ENCODE measurements around the gene TMC8. TPM values are rescaled to one million over a fixed set of nuclear protein-coding genes. Genes with fewer than 3 reads are reported as not detected.

Gene TMC8
- total and polyA plus RNA-seq, 12 donors = 0.44 to 28.8 (median 6.3) TPM

DNA sequence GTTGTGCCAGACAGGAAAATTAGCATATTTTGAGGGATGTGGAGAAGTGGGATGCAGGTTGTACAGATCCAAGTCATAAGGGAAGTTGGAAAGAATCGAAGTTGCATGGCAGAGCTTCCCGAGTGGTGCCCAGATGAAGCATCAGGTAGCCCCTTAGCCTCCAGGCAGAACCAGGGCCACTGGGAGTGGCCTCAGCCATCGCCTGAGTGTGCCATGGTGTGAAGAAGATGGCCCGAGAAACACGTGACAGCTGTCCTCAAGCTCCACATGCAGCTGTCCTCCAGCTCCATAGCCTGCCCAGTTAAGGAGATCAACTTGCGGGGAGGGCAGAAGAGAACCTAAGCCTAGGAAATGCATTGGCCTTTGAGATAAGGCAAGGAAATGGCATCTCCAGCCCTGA is 35.5 kb upstream of the TMC8 start:
- H3K4me3 ChIP-seq = no peak overlapping the region
- peaks cover 0 to 82% of the 10 kb centered on the region in 2 donors for H3K36me3 ChIP-seq (replicated peaks in 1 of 2)
- intact Hi-C loops (cut with DNase I) = no loop called here
- 91 to 98% (median 97%) methylated on average over 5 to 6 of the region's 6 CpGs for WGBS, 4 donors
- no peak overlapping the region for H3K27ac ChIP-seq
- no peak for DNase-seq
- TF ChIP-seq POLR2A (IDR thresholded peaks at IDR 0.05) = no peak
- TF ChIP-seq, protein P1, sequence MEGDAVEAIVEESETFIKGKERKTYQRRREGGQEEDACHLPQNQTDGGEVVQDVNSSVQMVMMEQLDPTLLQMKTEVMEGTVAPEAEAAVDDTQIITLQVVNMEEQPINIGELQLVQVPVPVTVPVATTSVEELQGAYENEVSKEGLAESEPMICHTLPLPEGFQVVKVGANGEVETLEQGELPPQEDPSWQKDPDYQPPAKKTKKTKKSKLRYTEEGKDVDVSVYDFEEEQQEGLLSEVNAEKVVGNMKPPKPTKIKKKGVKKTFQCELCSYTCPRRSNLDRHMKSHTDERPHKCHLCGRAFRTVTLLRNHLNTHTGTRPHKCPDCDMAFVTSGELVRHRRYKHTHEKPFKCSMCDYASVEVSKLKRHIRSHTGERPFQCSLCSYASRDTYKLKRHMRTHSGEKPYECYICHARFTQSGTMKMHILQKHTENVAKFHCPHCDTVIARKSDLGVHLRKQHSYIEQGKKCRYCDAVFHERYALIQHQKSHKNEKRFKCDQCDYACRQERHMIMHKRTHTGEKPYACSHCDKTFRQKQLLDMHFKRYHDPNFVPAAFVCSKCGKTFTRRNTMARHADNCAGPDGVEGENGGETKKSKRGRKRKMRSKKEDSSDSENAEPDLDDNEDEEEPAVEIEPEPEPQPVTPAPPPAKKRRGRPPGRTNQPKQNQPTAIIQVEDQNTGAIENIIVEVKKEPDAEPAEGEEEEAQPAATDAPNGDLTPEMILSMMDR (IDR thresholded peaks at IDR 0.05) = no peak
- H3K4me1 ChIP-seq (replicated peaks in 1 of 2) = no peaks in the 10 kb centered on the region
- H3K27me3 ChIP-seq = no peaks in the 10 kb centered on the region
- no peaks in the 10 kb centered on the region for H3K9me3 ChIP-seq (replicated peaks in 1 of 3)

DNA sequence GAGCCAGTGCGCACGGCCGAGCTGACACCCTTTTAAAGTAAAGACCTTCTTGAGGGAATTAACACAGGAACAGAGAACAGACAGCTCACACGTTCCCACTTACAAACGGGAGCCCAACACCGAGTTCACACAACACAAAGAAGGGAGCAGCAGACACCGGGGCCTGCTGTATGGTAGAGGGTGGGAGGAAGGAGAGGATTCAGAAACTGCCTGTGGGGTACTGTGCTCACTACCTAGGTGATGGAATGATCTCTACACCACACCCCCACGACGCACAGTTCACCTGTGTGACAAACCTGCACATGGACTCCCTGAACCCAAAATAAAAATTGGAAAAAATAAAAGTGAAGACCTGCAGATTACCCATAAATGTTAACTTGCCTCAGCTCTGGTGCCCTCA is 34.5 kb upstream of the TMC8 start:
- H3K27ac ChIP-seq = no peak overlapping the region
- intact Hi-C loops (cut with DNase I) = no loop called here
- TF ChIP-seq, protein P1 (IDR thresholded peaks at IDR 0.05) = no peak
- TF ChIP-seq POLR2A (IDR thresholded peaks at IDR 0.05) = no peak
- no peaks in the 10 kb centered on the region for H3K9me3 ChIP-seq (replicated peaks in 1 of 3)
- no peak for DNase-seq
- H3K4me1 ChIP-seq (replicated peaks in 1 of 2) = no peaks in the 10 kb centered on the region
- no peak overlapping the region for H3K4me3 ChIP-seq
- H3K36me3 ChIP-seq (replicated peaks in 1 of 2) = peaks cover 0 to 81% of the 10 kb centered on the region in 2 donors
- WGBS, 4 donors = 92 to 95% (median 93%) methylated on average over 9 of the region's 9 CpGs
- no peaks in the 10 kb centered on the region for H3K27me3 ChIP-seq

DNA sequence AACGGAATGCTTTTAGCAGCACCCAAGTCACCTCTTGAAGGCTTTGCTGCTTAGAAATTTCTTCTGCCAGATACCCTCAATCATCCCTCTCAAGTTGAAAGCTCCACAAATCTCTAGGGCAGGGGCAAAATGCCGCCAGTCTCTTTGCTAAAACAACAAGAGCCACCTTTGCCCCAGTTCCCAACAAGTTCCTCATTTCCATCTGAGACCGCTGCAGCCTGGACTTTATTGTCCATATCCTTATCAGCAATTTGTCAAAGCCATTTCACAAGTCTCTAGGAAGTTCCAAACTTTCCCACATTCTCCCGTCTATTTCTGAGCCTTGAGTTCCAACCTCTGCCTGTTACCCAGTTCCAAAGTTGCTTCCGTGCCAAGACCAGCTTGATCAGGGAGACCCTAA is 29.5 kb upstream of the TMC8 start:
- TF ChIP-seq, protein P1 (IDR thresholded peaks at IDR 0.05) = no peak
- no peak for TF ChIP-seq POLR2A (IDR thresholded peaks at IDR 0.05)
- no peaks in the 10 kb centered on the region for H3K9me3 ChIP-seq (replicated peaks in 1 of 3)
- H3K36me3 ChIP-seq (replicated peaks in 1 of 2) = peaks cover 0 to 56% of the 10 kb centered on the region in 2 donors
- H3K4me3 ChIP-seq = no peak overlapping the region
- H3K4me1 ChIP-seq (replicated peaks in 1 of 2) = no peaks in the 10 kb centered on the region
- 83 to 87% (median 86%) methylated on average over 5 of the region's 5 CpGs for WGBS, 4 donors
- no peaks in the 10 kb centered on the region for H3K27me3 ChIP-seq
- intact Hi-C loops (cut with DNase I) = no loop called here
- no peak overlapping the region for H3K27ac ChIP-seq
- DNase-seq = no peak

DNA sequence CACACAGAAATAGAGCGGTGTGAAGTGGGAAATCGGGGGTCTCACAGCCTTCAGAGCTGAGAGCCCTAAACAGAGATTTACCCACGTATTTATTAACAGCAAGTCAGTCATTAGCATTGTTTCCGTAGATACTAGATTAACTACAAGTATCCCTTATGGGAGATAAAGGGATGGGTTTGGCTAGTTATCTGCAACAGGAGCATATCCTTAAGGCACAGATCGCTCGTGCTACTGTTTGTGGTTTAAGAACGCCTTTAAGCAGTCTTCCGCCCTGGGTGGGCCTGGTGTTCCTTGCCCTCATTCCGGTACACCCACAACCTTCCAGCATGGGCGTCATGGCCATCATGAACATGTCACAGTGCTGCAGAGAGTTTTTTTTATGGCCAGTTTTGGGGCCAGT is 29.0 kb upstream of the TMC8 start:
- Histone ChIP-seq H3K27ac (no peak overlapping the region), H3K4me3 (no peak overlapping the region), H3K27me3 (no peaks in the 10 kb centered on the region), H3K36me3 (replicated peaks in 1 of 2) (peaks cover 0 to 52% of the 10 kb centered on the region in 2 donors), H3K4me1 (replicated peaks in 1 of 2) (no peaks in the 10 kb centered on the region), H3K9me3 (replicated peaks in 1 of 3) (no peaks in the 10 kb centered on the region)
- 96 to 97% (median 97%) methylated on average over 10 of the region's 10 CpGs for WGBS, 4 donors
- intact Hi-C loops (cut with DNase I) = no loop called here
- no peak for DNase-seq
- no peak for TF ChIP-seq POLR2A (IDR thresholded peaks at IDR 0.05)
- TF ChIP-seq, protein P1 (IDR thresholded peaks at IDR 0.05) = no peak

Data from adrenal gland (tissue), 12 donors.